ENCODE measurements around the gene RAB30. TPM values are rescaled to one million over a fixed set of nuclear protein-coding genes. Genes with fewer than 3 reads are reported as not detected.

The RAB30 gene
- total and polyA plus RNA-seq, 2 donors (not counting 3 experiments of a cell fraction or from before 2014, with no cell fraction given): 4.1 to 14.6 TPM

DNA sequence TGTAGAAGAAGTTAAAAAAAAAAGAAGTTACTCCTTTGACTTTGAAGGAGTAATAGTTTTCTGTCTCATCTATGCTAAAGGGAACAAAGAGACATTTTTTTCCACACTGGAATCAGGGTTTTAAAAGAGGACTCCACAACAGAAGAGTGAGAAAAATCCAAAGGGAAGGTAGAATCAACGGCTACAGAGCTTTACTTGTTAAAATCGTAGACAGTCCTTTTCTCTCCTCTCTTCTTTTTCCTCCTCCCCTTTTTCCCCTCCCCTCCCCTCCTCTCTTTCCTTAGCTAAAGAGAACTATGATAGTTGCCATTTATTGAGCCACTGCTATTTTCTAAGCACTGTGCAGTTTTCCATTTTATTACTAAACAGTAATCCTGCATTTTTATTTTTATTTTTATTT lies 141.0 kb downstream of the RAB30 start:
- H2AFZ ChIP-seq (ENCODE audit: low read depth, low read length): no peak overlapping the region
- dilution Hi-C loops (cut with MboI; ENCODE audit: extremely low pct_ligation_motif_present, low sequenced_read_pairs) (no loop called here), intact Hi-C loops (cut with micrococcal nuclease) (loop anchor here (5.0 kb wide), 1 partner anchor 47 kb away; no protein-coding TSS in a partner anchor)
- no peaks in the 10 kb centered on the region for H3K79me2 ChIP-seq (ENCODE audit: control insufficient read depth, insufficient read depth, low read length)
- BruUV-seq (replicated peaks): no TSS peak
- ChIA-PET POLR2A (interaction anchor here (1.8 kb wide), 1 partner anchor 30 kb away, joined by 4 read pairs; the partner anchor contains the start of gene PRCP), CTCF (interaction anchor here (1.4 to 2.0 kb wide), 3 partner anchors 12 to 116 kb away, joined by 3 to 9 read pairs (median 5); no protein-coding TSS in a partner anchor)
- DNase-seq (ENCODE audit: low read depth, low spot score) (no peak), FAIRE-seq (no peak)
- H3K4me2 ChIP-seq (ENCODE audit: insufficient read depth, low read length): no peak overlapping the region
- no peaks in the 10 kb centered on the region for H3K9me3 ChIP-seq (replicated peaks; ENCODE audit: control insufficient read depth, insufficient read depth, low read length)
- H3K9ac ChIP-seq (replicated peaks; ENCODE audit: extremely low read depth, insufficient read depth, low read length): no peak overlapping the region
- no peak overlapping the region for H3K27ac ChIP-seq (ENCODE audit: insufficient read depth, low read depth, low read length)
- H3K27me3 ChIP-seq (ENCODE audit: control insufficient read depth in 2 of 2, insufficient read depth in 2 of 2, low read length in 2 of 2): no peaks in the 10 kb centered on the region
- TF ChIP-seq MYC (IDR thresholded peaks at IDR 0.05; ENCODE audit: low read depth, low read length): no peak
- no peaks in the 10 kb centered on the region for H4K20me1 ChIP-seq (replicated peaks; ENCODE audit: control insufficient read depth, extremely low read depth, insufficient read depth, low read length)
- H3K4me1 ChIP-seq (ENCODE audit: control insufficient read depth, extremely low read depth, insufficient read depth, low read length): no peaks in the 10 kb centered on the region
- no peaks in the 10 kb centered on the region for H3K9me1 ChIP-seq (replicated peaks; ENCODE audit: control insufficient read depth, extremely low read depth, insufficient read depth, low read length)
- no peak overlapping the region for H3K4me3 ChIP-seq (replicated peaks in 1 of 3; ENCODE audit: insufficient read depth in 1 of 3, low read depth in 1 of 3, low read length in 3 of 3)
- no peaks in the 10 kb centered on the region for H3K36me3 ChIP-seq (ENCODE audit: control insufficient read depth in 2 of 2, extremely low read depth in 1 of 2, insufficient read depth in 2 of 2, low read length in 2 of 2)

DNA sequence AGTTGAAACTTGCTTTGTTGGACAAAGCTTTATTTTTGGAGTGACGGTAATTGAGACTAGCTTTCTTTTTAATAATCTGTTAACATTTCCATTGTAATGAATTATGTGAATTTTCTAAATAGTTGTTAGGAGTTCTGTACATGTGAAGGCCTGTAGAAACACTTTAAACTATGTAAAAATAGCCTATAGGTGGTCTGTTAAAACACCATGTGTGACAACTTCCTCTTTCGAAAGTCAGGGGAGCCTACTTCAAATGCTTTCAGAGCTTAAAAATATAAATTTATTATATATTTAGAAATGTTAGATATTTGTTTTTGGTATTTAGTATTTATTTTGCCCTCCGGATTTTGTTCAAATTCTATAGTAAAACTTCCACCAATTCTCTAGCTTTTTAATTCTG lies 141.5 kb downstream of the RAB30 start:
- Histone ChIP-seq H3K27ac (ENCODE audit: insufficient read depth, low read depth, low read length) (no peak overlapping the region), H3K4me2 (ENCODE audit: insufficient read depth, low read length) (no peak overlapping the region), H4K20me1 (replicated peaks; ENCODE audit: control insufficient read depth, extremely low read depth, insufficient read depth, low read length) (no peaks in the 10 kb centered on the region), H3K79me2 (ENCODE audit: control insufficient read depth, insufficient read depth, low read length) (no peaks in the 10 kb centered on the region), H3K9ac (replicated peaks; ENCODE audit: extremely low read depth, insufficient read depth, low read length) (no peak overlapping the region), H3K4me1 (ENCODE audit: control insufficient read depth, extremely low read depth, insufficient read depth, low read length) (no peaks in the 10 kb centered on the region), H3K9me1 (replicated peaks; ENCODE audit: control insufficient read depth, extremely low read depth, insufficient read depth, low read length) (no peaks in the 10 kb centered on the region), H2AFZ (ENCODE audit: low read depth, low read length) (no peak overlapping the region), H3K9me3 (replicated peaks; ENCODE audit: control insufficient read depth, insufficient read depth, low read length) (no peaks in the 10 kb centered on the region), H3K4me3 (replicated peaks in 1 of 3; ENCODE audit: insufficient read depth in 1 of 3, low read depth in 1 of 3, low read length in 3 of 3) (no peak overlapping the region), H3K27me3 (ENCODE audit: control insufficient read depth in 2 of 2, insufficient read depth in 2 of 2, low read length in 2 of 2) (no peaks in the 10 kb centered on the region), H3K36me3 (ENCODE audit: control insufficient read depth in 2 of 2, extremely low read depth in 1 of 2, insufficient read depth in 2 of 2, low read length in 2 of 2) (no peaks in the 10 kb centered on the region)
- intact Hi-C loops (cut with micrococcal nuclease): loop anchor here (5.0 kb wide), 1 partner anchor 47 kb away; no protein-coding TSS in a partner anchor
- TF ChIP-seq FOS (IDR thresholded peaks at IDR 0.05; ENCODE audit: borderline replicate concordance, insufficient read depth, low read length) (no peak), JUN (IDR thresholded peaks at IDR 0.05; ENCODE audit: borderline replicate concordance, insufficient read depth, insufficient read length, low read depth) (no peak), EZH2 (IDR thresholded peaks at IDR 0.05; ENCODE audit: borderline replicate concordance, low read depth, low read length, severe bottlenecking) (no peak), MYC (IDR thresholded peaks at IDR 0.05; ENCODE audit: low read depth, low read length) (no peak), GATA2 (IDR thresholded peaks at IDR 0.05; ENCODE audit: insufficient read depth, insufficient read length, low read depth, low read length) (no peak), POLR2AphosphoS5 (IDR thresholded peaks at IDR 0.05; ENCODE audit: insufficient read depth, low read depth, low read length) (no peak), POLR2A (IDR thresholded peaks at IDR 0.05; ENCODE audit: low read depth, low read length) (no peak)
- TF ChIP-seq, protein P1, sequence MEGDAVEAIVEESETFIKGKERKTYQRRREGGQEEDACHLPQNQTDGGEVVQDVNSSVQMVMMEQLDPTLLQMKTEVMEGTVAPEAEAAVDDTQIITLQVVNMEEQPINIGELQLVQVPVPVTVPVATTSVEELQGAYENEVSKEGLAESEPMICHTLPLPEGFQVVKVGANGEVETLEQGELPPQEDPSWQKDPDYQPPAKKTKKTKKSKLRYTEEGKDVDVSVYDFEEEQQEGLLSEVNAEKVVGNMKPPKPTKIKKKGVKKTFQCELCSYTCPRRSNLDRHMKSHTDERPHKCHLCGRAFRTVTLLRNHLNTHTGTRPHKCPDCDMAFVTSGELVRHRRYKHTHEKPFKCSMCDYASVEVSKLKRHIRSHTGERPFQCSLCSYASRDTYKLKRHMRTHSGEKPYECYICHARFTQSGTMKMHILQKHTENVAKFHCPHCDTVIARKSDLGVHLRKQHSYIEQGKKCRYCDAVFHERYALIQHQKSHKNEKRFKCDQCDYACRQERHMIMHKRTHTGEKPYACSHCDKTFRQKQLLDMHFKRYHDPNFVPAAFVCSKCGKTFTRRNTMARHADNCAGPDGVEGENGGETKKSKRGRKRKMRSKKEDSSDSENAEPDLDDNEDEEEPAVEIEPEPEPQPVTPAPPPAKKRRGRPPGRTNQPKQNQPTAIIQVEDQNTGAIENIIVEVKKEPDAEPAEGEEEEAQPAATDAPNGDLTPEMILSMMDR (IDR thresholded peaks at IDR 0.05; ENCODE audit: extremely low read depth in 1 of 2, insufficient read depth in 1 of 2, low read depth in 1 of 2, low read length in 2 of 2): no peak
- TF ChIP-seq, protein P2, sequence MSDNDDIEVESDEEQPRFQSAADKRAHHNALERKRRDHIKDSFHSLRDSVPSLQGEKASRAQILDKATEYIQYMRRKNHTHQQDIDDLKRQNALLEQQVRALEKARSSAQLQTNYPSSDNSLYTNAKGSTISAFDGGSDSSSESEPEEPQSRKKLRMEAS (IDR thresholded peaks at IDR 0.05; ENCODE audit: insufficient read depth, insufficient read length): no peak
- BruUV-seq (replicated peaks): no TSS peak
- FAIRE-seq (no peak), DNase-seq (ENCODE audit: low read depth, low spot score) (no peak)
- CTCF ChIA-PET: interaction anchor here (0.6 to 2.0 kb wide), 7 partner anchors 12 to 213 kb away, joined by 3 to 9 read pairs (median 4); partner anchors contain the start of gene RAB30
- POLR2A ChIA-PET: interaction anchor here (1.8 kb wide), 1 partner anchor 30 kb away, joined by 4 read pairs; the partner anchor contains the start of gene PRCP
- dilution Hi-C loops (cut with MboI; ENCODE audit: extremely low pct_ligation_motif_present, low sequenced_read_pairs): no loop called here
